Common myeloid progenitor, CD34-positive (primary cell): ENCODE measurements around the gene CT45A2. TPM values are rescaled to one million over a fixed set of nuclear protein-coding genes. Genes with fewer than 3 reads are reported as not detected.
"Not testable (repeated sequence)": the region's sequence is repeated elsewhere in the genome, so short reads cannot be mapped to it uniquely, and the experiment has no call there.

ENCODE experiments used
- CTCF ChIA-PET: fragments of 350-600 bp; sonication (Branson Sonifier 250); formaldehyde crosslinking; loops from one replicate; lab custom pipeline; 2021; ENCODE audit warnings: antibody characterized with exemption; lab: Charles Lee
- POLR2A ChIA-PET: fragments of 350-600 bp; sonication (Branson Sonifier 250); formaldehyde crosslinking; loops from one replicate; lab custom pipeline; 2021; ENCODE audit warnings: antibody characterized with exemption; lab: Charles Lee
- DNase-seq, 3 donors: peaks; one replicate each; pipeline versions ENCODE4 v3.0.0 to v3.0.0-alpha.2; 2013
- H3K27ac ChIP-seq, 2 experiments: 1 replicate in 1 of 2; 2 replicates in 1 of 2; pipeline ENCODE4 v1.7.0; 2013; ENCODE audit warnings: inconsistent platforms in 2 of 2, low read length in 2 of 2, mild to moderate bottlenecking in 2 of 2, low read depth in 1 of 2, moderate library complexity in 1 of 2; ENCODE audit not compliant: severe bottlenecking in 2 of 2, insufficient read depth in 1 of 2, poor library complexity in 1 of 2
- H3K27me3 ChIP-seq, 5 experiments: replicated peaks in 2 of 5; 1 replicate in 3 of 5; 2 replicates in 2 of 5; pipeline versions ENCODE4 v1.6.1 to v1.7.0; 2013; ENCODE audit warnings: low read length in 4 of 5, mild to moderate bottlenecking in 2 of 5, moderate library complexity in 2 of 5, inconsistent platforms in 1 of 5; ENCODE audit not compliant: insufficient read depth in 5 of 5, control insufficient read depth in 4 of 5
- H3K36me3 ChIP-seq, 4 experiments: 1 replicate in 2 of 4; 2 replicates in 2 of 4; pipeline versions ENCODE4 v1.6.1 to v1.7.0; 2013; ENCODE audit warnings: low read length in 3 of 4, control low read depth in 1 of 4, mild to moderate bottlenecking in 1 of 4; ENCODE audit not compliant: control insufficient read depth in 4 of 4, insufficient read depth in 4 of 4
- H3K4me1 ChIP-seq, 4 experiments: 1 replicate in 3 of 4; 2 replicates in 1 of 4; pipeline versions ENCODE4 v1.6.1 to v1.7.1; 2013; ENCODE audit warnings: low read length in 3 of 4, mild to moderate bottlenecking in 3 of 4, control low read depth in 1 of 4, inconsistent platforms in 1 of 4, moderate library complexity in 1 of 4; ENCODE audit not compliant: control insufficient read depth in 4 of 4, insufficient read depth in 4 of 4; ENCODE audit errors: control extremely low read depth in 1 of 4
- H3K4me3 ChIP-seq, 7 experiments: 1 replicate in 4 of 7; 2 replicates in 3 of 7; pipeline versions ENCODE4 v1.5.1 to v1.7.0; 2013; ENCODE audit warnings: mild to moderate bottlenecking in 7 of 7, low read length in 6 of 7, moderate library complexity in 6 of 7, inconsistent platforms in 2 of 7, low read depth in 2 of 7, control low read depth in 1 of 7; ENCODE audit not compliant: insufficient read depth in 4 of 7, control insufficient read depth in 1 of 7; ENCODE audit errors: extremely low read depth in 1 of 7
- H3K9me3 ChIP-seq, 5 experiments: 1 replicate in 4 of 5; 2 replicates in 1 of 5; pipeline versions ENCODE4 v1.6.1 to v1.7.1; 2013; ENCODE audit warnings: low read length in 4 of 5, mild to moderate bottlenecking in 2 of 5, inconsistent platforms in 1 of 5, low read depth in 1 of 5, moderate library complexity in 1 of 5; ENCODE audit not compliant: control insufficient read depth in 4 of 5, insufficient read depth in 2 of 5; ENCODE audit errors: control extremely low read depth in 1 of 5
- WGBS: methylation state at CpG from one replicate; pipeline ENCODE4 v1.1.5; 2013; ENCODE audit not compliant: insufficient coverage; 5-methylcytosine and 5-hydroxymethylcytosine counted together
- polyA plus RNA-seq: library from polyadenylated mRNA; unstranded; fragments of 120-200 nt; gene quantifications from one replicate; pipeline ENCODE4 v1.2.1, GENCODE V29; 2013

CT45A2 gene
- not detected for polyA plus RNA-seq

- H3K36me3 ChIP-seq, H3K27me3 ChIP-seq, H3K4me1 ChIP-seq, H3K9me3 ChIP-seq, DNase-seq, POLR2A ChIA-PET, H3K27ac ChIP-seq, H3K4me3 ChIP-seq, CTCF ChIA-PET: not testable (repeated sequence)
- WGBS: no CpG with 5 or more reads among the region's 17 CpGs
These were observed at the start of gene CT45A2 for GRCh38 chrX:135819912-135820311. Gene CT45A2, minus strand, starts transcription at chrX:135820012. Its CDS starts 3,747 bp downstream, at chrX:135816265.

GRCh38 chrX:135854438-135854837 is 34.6 kb upstream of the CT45A2 start, which contains the start of gene CT45A8:
Gene CT45A8, minus strand, starts transcription at chrX:135854538. Its CDS starts 3,755 bp downstream, at chrX:135850783.
- WGBS: no CpG with 5 or more reads among the region's 17 CpGs
- H3K9me3 ChIP-seq, H3K27me3 ChIP-seq, POLR2A ChIA-PET, H3K4me1 ChIP-seq, H3K4me3 ChIP-seq, H3K27ac ChIP-seq, DNase-seq, CTCF ChIA-PET, H3K36me3 ChIP-seq: not testable (repeated sequence)

GRCh38 chrX:135837180-135837579 is 17.4 kb upstream of the CT45A2 start, which contains the start of gene CT45A7:
Gene CT45A7, minus strand, starts transcription at chrX:135837280. Its CDS starts 3,747 bp downstream, at chrX:135833533.
- H3K27ac ChIP-seq, H3K4me3 ChIP-seq, CTCF ChIA-PET, H3K4me1 ChIP-seq, H3K27me3 ChIP-seq, POLR2A ChIA-PET, H3K9me3 ChIP-seq, H3K36me3 ChIP-seq, DNase-seq: not testable (repeated sequence)
- WGBS: no CpG with 5 or more reads among the region's 17 CpGs

GRCh38 chrX:135802687-135803086 is 17.1 kb downstream of the CT45A2 start, which contains the start of gene CT45A6:
Gene CT45A6, minus strand, starts transcription at chrX:135802787. Its CDS starts 3,794 bp downstream, at chrX:135798993.
- H3K27me3 ChIP-seq, CTCF ChIA-PET, DNase-seq, POLR2A ChIA-PET, H3K4me3 ChIP-seq, H3K36me3 ChIP-seq, H3K4me1 ChIP-seq, H3K9me3 ChIP-seq, H3K27ac ChIP-seq: not testable (repeated sequence)
- WGBS: no CpG with 5 or more reads among the region's 16 CpGs

- H3K4me1 ChIP-seq, POLR2A ChIA-PET, CTCF ChIA-PET, H3K27me3 ChIP-seq, H3K4me3 ChIP-seq, H3K27ac ChIP-seq, H3K9me3 ChIP-seq, H3K36me3 ChIP-seq, DNase-seq: not testable (repeated sequence)
- WGBS: no CpG with 5 or more reads among the region's 16 CpGs
These were observed 34.4 kb downstream of the CT45A2 start, which contains the start of gene CT45A5 for GRCh38 chrX:135785403-135785802. Gene CT45A5, minus strand, starts transcription at chrX:135785503. Its CDS starts 3,774 bp downstream, at chrX:135781729.

- H3K4me3 ChIP-seq, H3K9me3 ChIP-seq, H3K27me3 ChIP-seq, DNase-seq, H3K36me3 ChIP-seq, H3K27ac ChIP-seq, H3K4me1 ChIP-seq, POLR2A ChIA-PET, CTCF ChIA-PET: not testable (repeated sequence)
- no CpG with 5 or more reads among the region's 17 CpGs for WGBS
These were observed 51.7 kb downstream of the CT45A2 start, which contains the start of gene CT45A3 for GRCh38 chrX:135768091-135768490. Gene CT45A3, minus strand, starts transcription at chrX:135768191. Its CDS starts 3,747 bp downstream, at chrX:135764444.
